Stimulated activated CD8-positive, alpha-beta memory T cell treated with anti-CD3 and anti-CD28 coated beads, Interleukin-4, amount 100 ng/mL, for 4 hours (primary cell): Measurements from ENCODE around the gene AQP10.
"Not testable (repeated sequence)": the region's sequence is repeated elsewhere in the genome, so short reads cannot be mapped to it uniquely, and the experiment has no call there.

ENCODE experiments used
- DNase-seq, 2 donors: peaks; one replicate each; pipeline ENCODE4 v3.0.0-alpha.2; 2020; ENCODE audit warnings: low read depth in 2 of 2, low spot score in 1 of 2

AQP10 gene

DNA sequence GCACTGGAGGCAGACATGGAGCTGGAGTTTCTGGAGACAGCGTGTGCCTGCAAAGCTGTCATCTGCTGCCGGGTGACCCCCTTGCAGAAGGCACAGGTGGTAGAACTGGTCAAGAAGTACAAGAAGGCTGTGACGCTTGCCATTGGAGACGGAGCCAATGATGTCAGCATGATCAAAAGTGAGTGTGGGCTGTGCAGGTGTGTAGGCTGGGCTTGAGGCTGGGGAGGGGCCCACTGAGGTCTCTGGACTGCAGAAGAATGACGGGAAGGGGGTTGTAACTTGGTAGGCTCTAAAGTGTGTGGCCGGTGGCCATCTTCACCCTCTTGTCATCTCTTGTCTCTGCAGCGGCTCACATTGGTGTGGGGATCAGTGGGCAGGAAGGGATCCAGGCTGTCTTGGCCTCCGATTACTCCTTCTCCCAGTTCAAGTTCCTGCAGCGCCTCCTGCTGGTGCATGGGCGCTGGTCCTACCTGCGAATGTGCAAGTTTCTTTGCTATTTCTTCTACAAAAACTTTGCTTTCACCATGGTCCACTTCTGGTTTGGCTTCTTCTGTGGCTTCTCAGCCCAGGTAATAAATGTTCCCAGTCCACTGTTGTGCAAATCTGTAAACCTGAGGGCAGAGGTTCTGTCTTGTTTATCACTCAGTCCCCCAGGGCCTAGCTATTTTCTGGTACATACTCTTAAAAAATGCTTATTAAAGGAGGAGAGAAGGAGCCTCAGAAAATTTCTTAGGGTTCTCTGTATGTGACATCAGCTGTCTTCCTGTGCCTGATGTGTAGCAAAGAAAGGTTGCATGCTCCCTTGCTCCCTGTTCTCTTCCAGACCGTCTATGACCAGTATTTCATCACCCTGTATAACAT is 24.3 kb downstream of the AQP10 start:
- peak in 1 of 2 donors; percentile 53 for DNase-seq

DNA sequence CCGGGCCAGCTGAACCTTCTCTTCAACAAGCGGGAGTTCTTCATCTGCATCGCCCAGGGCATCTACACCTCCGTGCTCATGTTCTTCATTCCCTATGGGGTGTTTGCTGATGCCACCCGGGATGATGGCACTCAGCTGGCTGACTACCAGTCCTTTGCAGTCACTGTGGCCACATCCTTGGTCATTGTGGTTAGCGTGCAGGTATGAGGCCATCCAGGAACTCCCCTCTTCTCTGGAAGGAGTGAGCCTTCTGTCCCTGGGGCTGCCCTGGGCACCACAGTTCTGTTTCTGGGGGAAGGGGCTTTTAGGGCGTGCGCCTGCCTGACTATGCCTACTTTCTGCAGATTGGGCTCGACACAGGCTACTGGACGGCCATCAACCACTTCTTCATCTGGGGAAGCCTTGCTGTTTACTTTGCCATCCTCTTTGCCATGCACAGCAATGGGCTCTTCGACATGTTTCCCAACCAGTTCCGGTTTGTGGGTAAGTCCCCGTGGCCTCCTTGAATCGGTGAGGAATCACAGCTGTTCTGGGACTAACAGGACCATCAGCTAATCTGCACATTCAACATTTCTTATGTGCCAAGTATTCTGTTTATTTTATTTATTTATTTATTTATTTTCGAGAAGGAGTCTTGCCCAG is 25.5 kb downstream of the AQP10 start:
- DNase-seq = no peak

DNA sequence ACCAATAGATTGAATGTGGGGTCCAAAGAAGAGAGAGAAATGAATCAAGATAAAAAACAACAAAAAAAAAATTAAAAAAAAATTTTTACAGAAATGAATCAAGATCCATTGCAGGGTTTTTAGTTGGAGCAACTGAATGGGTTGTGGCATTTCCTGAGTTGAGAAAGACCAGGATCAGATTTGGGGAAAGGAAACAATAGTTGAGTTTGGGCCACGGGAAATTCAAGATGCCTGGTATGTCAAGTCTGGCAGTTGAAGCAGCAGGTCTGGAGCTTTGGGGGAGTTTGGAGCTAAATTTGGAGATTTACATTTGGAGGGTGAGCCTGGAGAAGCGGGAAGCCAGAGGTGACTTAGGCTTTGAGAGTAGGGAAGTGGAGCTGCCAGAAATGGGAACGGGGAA is 27.1 kb downstream of the AQP10 start:
- no peak for DNase-seq

DNA sequence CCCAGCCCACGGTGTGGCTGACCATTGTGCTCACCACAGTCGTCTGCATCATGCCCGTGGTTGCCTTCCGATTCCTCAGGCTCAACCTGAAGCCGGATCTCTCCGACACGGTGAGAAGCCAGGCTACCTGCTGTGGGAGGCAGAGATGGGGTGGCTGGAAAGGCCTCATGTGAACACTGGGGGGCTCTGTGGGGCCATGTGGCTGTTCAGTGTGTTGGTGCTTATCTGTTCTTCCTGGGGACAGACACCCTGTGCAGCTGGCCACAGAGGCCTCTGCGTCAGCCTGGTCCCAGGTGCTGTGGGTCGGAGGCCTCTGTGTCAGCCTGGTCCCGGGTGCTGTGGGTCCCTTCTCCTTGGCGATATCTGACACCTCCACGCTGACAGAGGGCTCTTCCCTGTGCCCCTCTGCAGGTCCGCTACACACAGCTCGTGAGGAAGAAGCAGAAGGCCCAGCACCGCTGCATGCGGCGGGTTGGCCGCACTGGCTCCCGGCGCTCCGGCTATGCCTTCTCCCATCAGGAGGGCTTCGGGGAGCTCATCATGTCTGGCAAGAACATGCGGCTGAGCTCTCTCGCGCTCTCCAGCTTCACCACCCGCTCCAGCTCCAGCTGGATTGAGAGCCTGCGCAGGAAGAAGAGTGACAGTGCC is 27.7 kb downstream of the AQP10 start:
- DNase-seq = no peak

DNA sequence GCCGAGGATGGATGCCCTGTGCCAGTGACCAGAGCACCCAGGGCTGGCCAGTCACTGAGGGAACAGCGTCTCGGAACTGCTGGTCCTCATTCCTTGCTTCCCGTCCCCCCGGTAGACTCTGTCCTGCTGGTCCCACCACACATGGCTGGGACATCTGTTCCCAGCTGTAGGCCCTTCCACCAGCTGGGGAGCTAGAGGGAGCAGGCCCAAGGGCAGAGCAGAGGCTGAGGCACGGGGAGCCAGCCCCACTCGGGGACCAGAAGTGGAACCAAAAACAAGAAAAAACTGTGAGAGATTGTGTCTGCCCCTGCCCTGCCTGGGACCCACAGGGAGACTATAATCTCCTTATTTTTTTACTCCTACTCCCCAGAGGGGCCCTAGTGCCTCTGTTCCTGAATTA is 28.2 kb downstream of the AQP10 start:
- no peak for DNase-seq

DNA sequence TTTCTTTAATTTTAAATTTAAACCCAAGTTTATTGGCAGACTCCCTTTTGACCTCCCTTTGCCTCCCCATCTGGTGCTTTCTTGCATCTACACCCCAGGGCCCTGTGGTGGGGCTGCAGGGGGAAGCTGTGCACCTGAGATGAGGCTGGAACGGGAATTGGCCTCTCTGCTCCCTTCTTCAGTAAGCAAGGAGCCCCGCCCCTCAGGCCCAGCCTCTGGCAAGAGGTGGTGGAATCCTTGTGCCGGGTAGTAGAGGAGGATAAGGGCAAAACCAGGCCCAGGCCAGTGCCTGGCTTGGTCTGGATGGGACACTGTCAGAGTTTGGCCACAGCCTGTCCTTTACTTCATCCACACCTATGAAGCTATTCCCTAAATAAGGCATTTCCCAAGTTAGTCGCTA is 29.5 kb downstream of the AQP10 start:
- DNase-seq = no peak

DNA sequence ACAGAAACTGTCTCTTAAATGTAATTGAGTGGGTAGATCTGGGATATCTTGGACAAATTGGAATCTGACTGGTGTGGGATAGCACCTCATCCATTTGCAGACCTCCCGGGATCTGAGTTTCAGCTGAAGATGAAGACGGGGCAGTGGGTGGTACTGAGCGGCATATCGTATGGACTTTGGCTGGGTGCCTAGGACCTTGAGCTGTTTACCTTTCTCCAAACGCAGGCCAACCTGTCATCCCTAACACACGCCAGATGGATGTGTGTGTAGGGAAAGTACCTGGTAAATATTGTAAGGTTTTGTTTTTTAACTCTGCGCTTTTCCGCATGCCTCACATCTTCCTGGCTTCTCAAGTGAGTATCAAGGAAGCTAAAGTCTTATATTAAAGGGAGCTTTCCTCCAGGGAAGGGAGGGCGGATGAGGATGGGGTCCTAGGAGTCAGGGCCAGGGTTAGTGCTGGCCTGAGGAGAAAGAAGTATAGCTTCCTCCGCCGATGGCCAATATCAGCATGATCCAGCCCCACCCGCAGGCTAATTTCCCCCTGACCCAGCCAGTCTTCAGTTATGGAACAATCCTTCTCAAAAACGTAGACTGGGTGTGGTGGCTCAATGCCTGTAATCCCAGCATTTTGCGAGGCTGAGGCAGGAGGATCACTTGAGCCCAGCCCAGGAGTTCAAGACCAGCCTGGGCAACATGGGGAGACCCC is 30.6 kb downstream of the AQP10 start:
- no peak for DNase-seq

DNA sequence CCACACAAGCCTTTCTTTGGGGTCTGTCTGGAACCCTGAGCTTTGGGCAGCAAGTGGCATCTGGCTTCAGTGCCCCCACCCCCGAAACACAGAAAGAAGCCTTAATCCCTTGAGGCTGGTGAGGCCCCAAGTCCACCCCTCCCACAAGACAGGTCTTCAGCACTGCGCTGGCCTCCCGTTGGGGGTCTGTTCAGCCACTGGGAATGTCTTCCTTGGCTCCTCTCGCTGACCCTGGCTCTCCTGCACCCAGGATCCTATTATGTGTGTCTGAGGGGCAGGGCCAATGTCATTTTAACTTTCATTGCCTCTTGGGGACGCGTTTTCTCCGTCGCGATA is 31.3 kb downstream of the AQP10 start:
- no peak for DNase-seq

DNA sequence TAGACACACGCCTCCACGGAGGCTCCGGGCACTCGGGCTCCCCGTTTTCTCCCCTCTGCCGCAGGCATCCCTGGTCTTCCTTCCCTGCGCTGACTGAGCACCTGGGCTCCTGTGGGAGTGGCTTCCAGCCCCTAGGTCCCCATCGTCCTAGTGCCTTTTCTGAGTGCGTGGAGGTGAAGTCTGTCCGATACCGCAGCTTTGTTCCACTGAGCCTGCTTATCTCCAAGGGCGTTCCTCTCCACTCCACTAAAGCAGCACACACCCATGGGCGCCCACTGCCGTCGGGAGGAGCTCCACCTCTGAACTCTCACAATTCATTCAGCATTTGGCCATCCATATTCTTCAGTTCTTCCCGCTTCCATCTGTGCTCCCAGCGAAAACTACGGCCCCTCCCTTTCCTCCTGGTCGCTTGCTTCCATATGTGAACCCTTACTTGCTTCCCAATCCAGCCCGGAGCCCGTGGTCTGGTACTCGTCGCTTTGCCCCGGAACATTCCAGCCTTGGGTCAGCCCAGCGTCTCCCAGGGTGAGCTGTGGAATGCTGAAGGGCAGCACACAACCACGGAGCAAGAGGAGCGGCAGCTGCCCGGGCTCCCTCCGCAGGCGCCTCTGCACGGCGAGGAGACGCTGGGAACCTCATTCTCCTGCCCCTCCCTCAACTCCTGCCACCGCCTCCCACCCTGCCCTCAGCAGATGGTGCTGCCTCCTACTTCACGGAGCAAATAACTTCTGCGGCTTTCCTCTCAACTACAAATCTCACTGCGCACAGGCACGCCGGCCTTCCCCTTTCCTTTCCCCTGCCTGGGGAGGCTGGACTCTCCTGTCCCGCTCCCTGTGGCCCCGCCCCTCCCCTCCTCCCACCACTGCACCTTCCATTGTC is 31.9 kb downstream of the AQP10 start:
- no peak for DNase-seq

DNA sequence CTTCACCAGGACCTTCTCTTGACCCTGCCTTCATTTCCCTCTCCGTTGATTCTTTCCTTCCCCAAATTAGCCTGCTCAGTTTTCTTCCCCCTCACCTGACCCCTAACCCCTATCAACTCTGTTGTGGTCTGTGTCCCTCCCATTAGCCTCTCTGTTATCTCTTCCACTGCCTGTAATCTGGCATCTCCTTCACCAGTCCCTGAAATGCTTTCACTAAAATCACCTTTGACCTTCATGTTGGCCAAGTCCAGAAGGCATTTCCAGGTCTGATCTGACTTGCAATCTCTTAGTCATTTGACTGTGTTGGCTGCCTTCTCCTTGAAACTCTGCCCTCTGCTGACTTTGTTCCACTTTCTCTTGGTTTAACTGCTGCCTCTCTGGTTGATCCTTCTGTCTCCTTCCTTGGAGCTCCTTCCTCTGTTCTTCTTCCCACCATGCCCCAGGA is 32.6 kb downstream of the AQP10 start:
- no peak for DNase-seq

DNA sequence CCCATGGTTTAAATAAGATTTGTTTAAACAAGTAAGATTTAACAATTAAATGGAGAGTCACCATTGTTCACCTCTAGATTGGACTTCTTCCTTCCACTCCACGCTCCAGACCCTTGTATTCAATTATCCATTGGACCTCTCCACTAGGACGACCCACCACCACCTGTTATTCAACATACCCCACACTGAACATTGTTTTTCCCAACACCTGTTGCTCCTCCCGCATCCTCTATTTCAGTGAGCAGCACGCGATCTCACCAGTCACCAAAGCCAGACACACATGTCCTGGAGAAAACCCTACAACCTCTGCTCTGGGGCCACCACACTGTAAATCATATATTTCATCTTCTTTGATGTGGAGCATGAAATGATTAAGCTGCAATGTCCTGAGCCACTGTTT is 33.1 kb downstream of the AQP10 start:
- no peak for DNase-seq

DNA sequence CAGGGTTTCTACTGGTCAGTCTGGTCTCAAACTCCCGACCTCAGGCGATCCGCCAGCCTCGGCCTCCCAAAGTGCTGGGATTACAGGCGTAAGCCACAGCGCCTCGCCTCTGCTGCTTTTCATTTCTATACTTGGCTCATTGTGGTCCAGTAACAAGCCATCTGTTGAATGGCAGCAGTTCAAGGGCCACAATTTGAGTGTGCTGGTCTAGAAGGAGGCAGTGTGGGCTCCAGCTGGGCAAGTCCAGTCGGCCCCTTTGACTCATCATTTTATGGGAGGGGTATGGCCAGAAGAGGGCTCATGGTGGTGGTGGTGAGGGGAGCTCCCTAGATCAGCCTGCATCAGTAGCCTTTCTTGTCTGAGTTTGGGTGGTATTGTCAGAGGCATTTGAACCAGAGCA is 37.6 kb downstream of the AQP10 start:
- no peak for DNase-seq

DNA sequence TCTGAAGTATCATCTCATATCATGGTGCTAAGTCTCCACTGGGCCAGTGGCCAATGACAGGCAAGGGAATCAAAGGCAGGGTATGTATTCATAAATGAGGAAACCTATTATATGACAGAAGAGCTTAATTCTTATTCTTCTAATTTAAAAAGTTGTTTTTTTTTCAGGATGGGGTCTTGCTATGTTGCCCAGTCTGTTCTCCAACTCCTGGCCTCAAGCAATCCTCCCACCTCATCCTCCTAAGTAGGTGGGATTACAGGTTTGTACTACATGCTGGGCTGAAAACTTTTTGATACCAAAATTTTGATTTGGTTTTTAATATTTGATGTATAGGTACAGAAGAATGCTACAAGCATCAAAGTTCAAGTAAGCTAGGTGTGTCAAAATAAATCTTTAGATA is 39.4 kb downstream of the AQP10 start:
- no peak for DNase-seq

DNA sequence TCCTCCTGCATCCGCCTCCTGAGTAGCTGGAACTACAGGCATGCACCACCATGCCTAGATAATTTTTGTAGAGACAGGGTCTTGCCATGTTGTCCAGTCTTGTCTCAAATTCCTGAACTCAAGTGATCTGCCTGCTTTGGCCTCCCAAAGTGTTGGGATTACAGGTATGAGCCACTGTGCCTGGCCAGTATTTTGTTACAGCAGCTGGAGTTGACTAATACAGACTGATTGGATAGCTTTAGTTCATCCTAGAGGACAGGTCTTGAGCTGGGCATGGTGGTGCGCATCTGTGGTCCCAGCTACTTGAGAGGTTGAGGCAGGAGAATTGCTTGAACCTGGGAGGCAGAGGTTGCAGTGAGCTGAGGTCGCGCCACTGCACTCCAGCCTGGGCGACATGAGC is 40.0 kb downstream of the AQP10 start:
- not testable (repeated sequence) for DNase-seq

DNA sequence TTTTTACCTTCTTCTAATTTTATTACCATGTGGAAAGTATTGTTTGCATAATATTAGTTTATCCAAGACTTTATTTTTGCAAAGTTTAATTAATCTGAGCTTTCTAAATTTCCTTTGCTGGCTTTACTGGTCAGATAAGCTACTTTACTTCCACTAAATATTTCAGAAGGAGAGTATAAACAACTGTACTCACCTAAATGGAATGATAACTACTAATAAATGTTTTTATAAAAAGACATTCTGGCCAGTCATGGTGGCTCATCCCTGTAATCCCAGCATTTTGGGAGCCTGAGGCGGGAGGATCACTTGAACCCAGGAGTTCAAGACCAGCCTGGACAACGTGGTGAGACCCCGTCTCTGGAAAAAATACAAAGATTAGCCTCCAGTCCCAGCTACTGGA is 40.5 kb downstream of the AQP10 start:
- DNase-seq = no peak

DNA sequence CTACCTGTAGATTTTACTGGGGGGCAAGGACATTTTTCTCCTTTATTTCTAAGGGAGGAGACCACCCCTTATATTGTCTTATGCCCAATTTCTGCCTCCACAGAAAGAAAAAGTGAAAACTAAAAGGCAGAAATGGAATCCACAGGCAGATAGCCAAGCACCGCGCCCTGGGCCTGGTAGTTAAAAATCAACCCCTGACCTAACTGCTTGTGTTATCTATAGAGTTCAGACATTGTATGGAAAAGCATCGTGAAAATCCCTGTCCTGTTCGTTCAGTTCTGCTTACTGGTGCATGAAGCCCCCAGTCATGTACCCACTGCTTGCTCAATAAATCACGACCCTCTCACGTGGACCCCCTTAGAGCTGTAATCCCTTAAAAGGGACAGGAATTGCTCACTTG is 50.5 kb downstream of the AQP10 start:
- DNase-seq = no peak

DNA sequence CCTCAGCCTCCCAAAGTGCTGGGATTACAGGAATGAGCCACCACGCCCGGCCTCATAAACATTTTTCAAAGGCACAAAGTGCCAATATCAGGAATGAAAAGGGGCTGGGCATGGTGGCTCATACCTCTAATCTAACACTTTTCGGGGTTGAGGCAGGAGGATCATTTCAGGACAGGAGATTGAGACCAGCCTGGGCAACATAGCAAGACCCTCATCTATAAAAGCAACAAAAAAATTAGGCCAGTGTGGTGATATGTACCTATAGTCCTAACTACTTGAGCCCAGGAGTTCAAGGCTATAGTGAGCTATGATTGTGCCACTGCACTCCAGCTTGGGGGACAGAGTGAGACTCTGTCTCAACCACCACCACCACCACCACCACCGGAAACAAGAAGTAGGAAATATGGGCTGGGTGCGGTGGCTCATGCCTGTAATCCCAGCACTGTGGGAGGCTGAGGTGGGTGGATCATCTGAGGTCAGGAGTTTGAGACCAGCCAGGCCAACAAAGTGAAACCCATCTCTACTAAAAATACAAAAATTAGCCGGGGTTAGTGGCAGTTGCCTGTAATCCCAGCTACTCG is 53.0 kb downstream of the AQP10 start:
- DNase-seq = not testable (repeated sequence)
